PC-3 (cell line): ENCODE results near the gene TRIM75. TPM values are rescaled to one million over a fixed set of nuclear protein-coding genes. Genes with fewer than 3 reads are reported as not detected.

Source experiments
- ATAC-seq: fragments of 200-7000 bp; cut with Tn5 transposase; 2 replicates; pipeline ENCODE4 v1.9.1; 2020; ENCODE audit warnings: mild to moderate bottlenecking, moderate library complexity
- BruUV-seq: library from RNA; stranded (reverse); fragments of 400-500 nt; replicated peaks from 2 replicates; lab custom pipeline; 2021; lab: Mats Ljungman, UMichigan
- CTCF ChIA-PET: fragments of 300-600 bp; sonication (Branson Sonifier 250); formaldehyde crosslinking; loops from one replicate; lab custom pipeline; 2022; ENCODE audit warnings: antibody characterized with exemption; lab: Charles Lee
- POLR2A ChIA-PET: fragments of 300-600 bp; sonication (Branson Sonifier 250); formaldehyde crosslinking; loops from one replicate; lab custom pipeline; 2022; ENCODE audit warnings: antibody characterized with exemption; ENCODE audit not compliant: unreplicated experiment; lab: Charles Lee
- DNase-seq: peaks from one replicate; pipeline ENCODE4 v3.0.0-alpha.2; 2015
- H2AFZ ChIP-seq: fragments of 300-600 bp; sonication (generic); 2 replicates; pipeline ENCODE4 v1.6.0; 2016; ENCODE audit warnings: antibody characterized with exemption, low read length
- H3F3A ChIP-seq: fragments of 300-600 bp; sonication (generic); one replicate; pipeline ENCODE4 v1.6.0; 2017; ENCODE audit warnings: antibody characterized with exemption, low read length, control low read depth, mild to moderate bottlenecking; ENCODE audit not compliant: unreplicated experiment
- H3K27ac ChIP-seq: fragments of 300-600 bp; sonication (generic); 2 replicates; pipeline ENCODE4 v1.5.1; 2016; ENCODE audit warnings: mild to moderate bottlenecking, low read length
- H3K27me3 ChIP-seq: fragments of 300-600 bp; sonication (generic); 2 replicates; pipeline ENCODE4 v1.6.1; 2016; ENCODE audit warnings: low read length, mixed read lengths
- H3K36me3 ChIP-seq: fragments of 300-600 bp; sonication (generic); 2 replicates; pipeline ENCODE4 v1.6.1; 2016; ENCODE audit warnings: low read depth, mixed run types, low read length, mixed read lengths
- H3K4me1 ChIP-seq: fragments of 300-600 bp; sonication (generic); 2 replicates; pipeline ENCODE4 v1.5.1; 2016; ENCODE audit warnings: low read length; ENCODE audit not compliant: insufficient read depth
- H3K4me2 ChIP-seq: fragments of 300-600 bp; sonication (generic); 2 replicates; pipeline ENCODE4 v1.6.0; 2016; ENCODE audit warnings: low read length
- H3K4me3 ChIP-seq: fragments of 300-600 bp; sonication (generic); 2 replicates; pipeline ENCODE4 v1.5.1; 2016; ENCODE audit warnings: mild to moderate bottlenecking, low read length, mixed read lengths
- H3K79me2 ChIP-seq: fragments of 300-600 bp; sonication (generic); 2 replicates; pipeline ENCODE4 v1.6.1; 2017; ENCODE audit warnings: low read length, mixed read lengths
- H3K9ac ChIP-seq: fragments of 300-600 bp; sonication (generic); 2 replicates; pipeline ENCODE4 v1.6.0; 2016; ENCODE audit warnings: mild to moderate bottlenecking, low read length
- H3K9me2 ChIP-seq: fragments of 300-600 bp; sonication (generic); replicated peaks from 2 replicates; pipeline ENCODE4 v1.6.1; 2016; ENCODE audit warnings: mixed run types, low read length, mixed read lengths
- H3K9me3 ChIP-seq: fragments of 300-600 bp; sonication (generic); 2 replicates; pipeline ENCODE4 v1.6.1; 2016; ENCODE audit warnings: low read length, mixed read lengths
- H4K20me1 ChIP-seq: fragments of 300-600 bp; sonication (generic); 2 replicates; pipeline ENCODE4 v1.6.1; 2016; ENCODE audit warnings: low read length, mixed read lengths
- CTCF ChIP-seq: fragments of 300-600 bp; sonication (generic); conservative IDR thresholded peaks from 2 replicates; pipeline ENCODE4 v1.5.1; 2017; ENCODE audit warnings: antibody characterized with exemption, low read depth, mild to moderate bottlenecking, low read length
- EZH2 ChIP-seq: fragments of 300-600 bp; sonication (generic); IDR thresholded peaks from one replicate; pipeline ENCODE4 v1.6.1; 2017; ENCODE audit warnings: antibody characterized with exemption, mild to moderate bottlenecking, low read length; ENCODE audit not compliant: unreplicated experiment
- EZH2phosphoT487 ChIP-seq: fragments of 300-600 bp; sonication (generic); IDR thresholded peaks from 2 replicates; pipeline ENCODE4 v1.6.1; 2018; ENCODE audit warnings: mild to moderate bottlenecking, antibody characterized with exemption, low read length, borderline replicate concordance
- intact Hi-C: fragments of 100-400 bp; cut with micrococcal nuclease; formaldehyde crosslinking; loops from 2 replicates; pipeline ENCODE4 v1.9.0; 2023
- total RNA-seq: library from RNA; depleted of rRNA; stranded (reverse); fragments of >200 nt; gene quantifications from 2 replicates; pipeline ENCODE4 v1.2.3, GENCODE V29; 2014

Gene TRIM75
- total RNA-seq, 1 experiment from 2014 or later, result not detected

DNA sequence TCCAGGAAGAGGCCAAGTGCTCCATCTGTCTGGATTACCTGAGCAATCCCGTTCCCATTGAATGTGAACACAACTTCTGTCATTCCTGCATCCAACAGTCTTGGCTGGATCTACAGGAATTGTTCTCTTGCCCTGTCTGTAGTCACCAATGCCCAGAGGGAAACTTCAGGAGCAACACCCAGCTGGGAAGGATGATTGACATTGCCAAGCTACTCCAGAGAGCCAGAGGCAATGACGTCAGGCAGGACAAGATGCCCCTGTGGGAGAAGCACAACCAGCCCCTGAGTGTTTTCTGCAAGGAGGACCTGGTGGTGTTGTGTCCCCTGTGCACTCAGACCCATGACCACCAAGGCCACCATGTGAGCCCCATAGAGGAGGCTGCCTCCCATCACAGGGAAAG, 43.2 kb upstream of the TRIM75 start:
- intact Hi-C loops, result no loop called here
- no peaks in the 10 kb centered on the region for H3F3A ChIP-seq
- BruUV-seq, result no TSS peak
- no peak overlapping the region for H2AFZ ChIP-seq
- TF ChIP-seq CTCF (no peak), EZH2phosphoT487 (no peak), EZH2 (no peak)
- no peak overlapping the region for H3K4me3 ChIP-seq
- no peaks in the 10 kb centered on the region for H3K36me3 ChIP-seq
- POLR2A ChIA-PET, result no interaction called here
- DNase-seq, result no peak
- no peaks in the 10 kb centered on the region for H3K9me3 ChIP-seq
- no peak for ATAC-seq
- H4K20me1 ChIP-seq, result no peaks in the 10 kb centered on the region
- H3K9me2 ChIP-seq, result no peaks in the 10 kb centered on the region
- no peaks in the 10 kb centered on the region for H3K4me1 ChIP-seq
- no peak overlapping the region for H3K9ac ChIP-seq
- H3K4me2 ChIP-seq, result no peak overlapping the region
- CTCF ChIA-PET, result interaction anchor here (0.6 kb wide), 1 partner anchor 8 kb away, joined by 7 read pairs; no protein-coding TSS in a partner anchor
- H3K79me2 ChIP-seq, result no peaks in the 10 kb centered on the region
- H3K27me3 ChIP-seq, result no peaks in the 10 kb centered on the region
- no peak overlapping the region for H3K27ac ChIP-seq

- no peak overlapping the region for H3K27ac ChIP-seq
- TF ChIP-seq CTCF, result no peak
- no peak for TF ChIP-seq EZH2phosphoT487
- TF ChIP-seq EZH2, result no peak
- ATAC-seq, result no peak
- no peaks in the 10 kb centered on the region for H4K20me1 ChIP-seq
- no peak overlapping the region for H3K4me2 ChIP-seq
- no peaks in the 10 kb centered on the region for H3K36me3 ChIP-seq
- BruUV-seq, result no TSS peak
- H3F3A ChIP-seq, result no peaks in the 10 kb centered on the region
- no peaks in the 10 kb centered on the region for H3K9me3 ChIP-seq
- no peaks in the 10 kb centered on the region for H3K79me2 ChIP-seq
- no peaks in the 10 kb centered on the region for H3K4me1 ChIP-seq
- intact Hi-C loops, result no loop called here
- H3K27me3 ChIP-seq, result no peaks in the 10 kb centered on the region
- H3K9me2 ChIP-seq, result no peaks in the 10 kb centered on the region
- H3K9ac ChIP-seq, result no peak overlapping the region
- ChIA-PET CTCF (interaction anchor here (0.6 kb wide), 1 partner anchor 8 kb away, joined by 7 read pairs; no protein-coding TSS in a partner anchor), POLR2A (no interaction called here)
- no peak overlapping the region for H2AFZ ChIP-seq
- no peak overlapping the region for H3K4me3 ChIP-seq
- DNase-seq, result no peak
Observed at GRCh38 chr4:165010991-165011390, 42.7 kb upstream of the TRIM75 start.

GRCh38 chr4:165011403-165011802, 42.3 kb upstream of the TRIM75 start:
- Histone ChIP-seq H3K9ac (no peak overlapping the region), H4K20me1 (no peaks in the 10 kb centered on the region), H3K9me3 (no peaks in the 10 kb centered on the region), H3K27ac (no peak overlapping the region), H3K79me2 (no peaks in the 10 kb centered on the region), H3K27me3 (no peaks in the 10 kb centered on the region), H3K9me2 (no peaks in the 10 kb centered on the region), H3K36me3 (no peaks in the 10 kb centered on the region), H3K4me2 (no peak overlapping the region), H3K4me3 (no peak overlapping the region), H2AFZ (no peak overlapping the region), H3K4me1 (no peaks in the 10 kb centered on the region), H3F3A (no peaks in the 10 kb centered on the region)
- TF ChIP-seq CTCF (no peak), EZH2phosphoT487 (no peak), EZH2 (no peak)
- CTCF ChIA-PET, result no interaction called here
- intact Hi-C loops, result no loop called here
- ATAC-seq, result no peak
- POLR2A ChIA-PET, result no interaction called here
- no TSS peak for BruUV-seq
- peak; percentile 37 for DNase-seq
